Retinal pigment epithelial cell (primary cell): ENCODE measurements around the gene SRGAP1.

Source experiments
- DNase-seq: peaks from one replicate; pipeline ENCODE4 v3.0.0-alpha.2; 2010; ENCODE audit warnings: low read depth
- H3K4me3 ChIP-seq: 2 replicates; pipeline ENCODE4 v1.5.1; 2011; ENCODE audit warnings: mild to moderate bottlenecking, low read length, control low read depth, moderate library complexity
- CTCF ChIP-seq: conservative IDR thresholded peaks from 2 replicates; pipeline ENCODE4 v1.5.1; 2011; ENCODE audit warnings: low read depth, low read length, control low read depth, inconsistent platforms

Gene SRGAP1

GRCh38 chr12:63999853-64000252 lies 155.4 kb downstream of the SRGAP1 start:
- no peak overlapping the region for H3K4me3 ChIP-seq
- TF ChIP-seq CTCF: no peak
- no peak for DNase-seq

- no peak for DNase-seq
- H3K4me3 ChIP-seq: no peak overlapping the region
- no peak for TF ChIP-seq CTCF
These were observed 156.9 kb downstream of the SRGAP1 start for GRCh38 chr12:64001439-64001838.

- TF ChIP-seq CTCF: no peak
- H3K4me3 ChIP-seq: no peak overlapping the region
- DNase-seq: no peak
These were observed 160.1 kb downstream of the SRGAP1 start for GRCh38 chr12:64004641-64005040.

- no peak for DNase-seq
- no peak overlapping the region for H3K4me3 ChIP-seq
- no peak for TF ChIP-seq CTCF
These were observed 161.8 kb downstream of the SRGAP1 start for GRCh38 chr12:64006211-64006825.

- no peak for DNase-seq
- no peak for TF ChIP-seq CTCF
- H3K4me3 ChIP-seq: no peak overlapping the region
These were observed 163.4 kb downstream of the SRGAP1 start for GRCh38 chr12:64007853-64008252.

- no peak overlapping the region for H3K4me3 ChIP-seq
- TF ChIP-seq CTCF: no peak
These were observed 164.1 kb downstream of the SRGAP1 start for GRCh38 chr12:64008596-64008995.

GRCh38 chr12:64009321-64010068 lies 165.0 kb downstream of the SRGAP1 start:
- no peak for DNase-seq
- TF ChIP-seq CTCF: no peak
- H3K4me3 ChIP-seq: no peak overlapping the region

More at GRCh38 chr12:64008596-64008995, 164.1 kb downstream of the SRGAP1 start:
- DNase-seq: no peak
